HepG2 (cell line): ENCODE data around the gene PKIG. TPM values are rescaled to one million over a fixed set of nuclear protein-coding genes. Genes with fewer than 3 reads are reported as not detected.

Experiments used
- ATAC-seq: fragments of 200-7000 bp; cut with Tn5 transposase; 3 replicates; pipeline ENCODE4 v1.9.1; 2020; ENCODE audit warnings: mild to moderate bottlenecking, moderate library complexity
- BruUV-seq: library from RNA; stranded (reverse); fragments of 400-500 nt; replicated peaks from 2 replicates; lab custom pipeline; 2021; lab: Mats Ljungman, UMichigan
- CTCF ChIA-PET: fragments of 300-600 bp; formaldehyde crosslinking; extraction: SDS; loops from one replicate; lab custom pipeline; 2021; ENCODE audit warnings: low total read pairs, inconsistent platforms, low intra/inter-chr PET ratio; lab: Yijun Ruan, JAX
- POLR2A ChIA-PET: fragments of 350-600 bp; sonication (Branson Sonifier 250); formaldehyde crosslinking; loops from one replicate; lab custom pipeline; 2020; ENCODE audit warnings: antibody characterized with exemption, inconsistent platforms; lab: Yijun Ruan, JAX
- DNase-seq: peaks from one replicate; pipeline ENCODE4 v3.0.0-alpha.2; 2015; ENCODE audit warnings: low spot score
- FAIRE-seq: peaks from 3 replicates; lab custom pipeline; 2011; peaks lifted over from hg19 to GRCh38; lab: Jason Lieb, UNC
- H2AFZ ChIP-seq: one replicate; pipeline ENCODE4 v1.6.1; 2011; ENCODE audit warnings: low read length, inconsistent platforms
- H3K27ac ChIP-seq: fragments of 300-600 bp; 3 replicates; pipeline ENCODE4 v1.8.0; 2011; ENCODE audit warnings: mixed run types, mild to moderate bottlenecking, mixed read lengths, low read length, inconsistent platforms; ENCODE audit not compliant: insufficient read depth; ENCODE audit errors: extremely low read length
- H3K27me3 ChIP-seq, 2 experiments: fragments of 200-600 bp in 1 of 2; 2 replicates in 1 of 2; 3 replicates in 1 of 2; pipeline versions ENCODE4 v1.6.0 to v1.8.0; 2011; ENCODE audit warnings: low read length in 2 of 2, mild to moderate bottlenecking in 2 of 2, moderate library complexity in 2 of 2, inconsistent platforms in 1 of 2; ENCODE audit not compliant: insufficient read depth in 2 of 2, control insufficient read depth in 1 of 2
- H3K36me3 ChIP-seq, 2 experiments: fragments of 200-600 bp in 1 of 2; replicated peaks in 1 of 2; 2 replicates in 1 of 2; 3 replicates in 1 of 2; pipeline versions ENCODE4 v1.5.1 to v1.8.0; 2011; ENCODE audit warnings: low read length in 2 of 2, inconsistent platforms in 1 of 2; ENCODE audit not compliant: insufficient read depth in 2 of 2, control insufficient read depth in 1 of 2
- H3K4me1 ChIP-seq: 2 replicates; pipeline ENCODE4 v1.5.1; 2012; ENCODE audit warnings: low read length, inconsistent platforms; ENCODE audit not compliant: insufficient read depth
- H3K4me2 ChIP-seq: 2 replicates; pipeline ENCODE4 v1.6.0; 2011; ENCODE audit warnings: low read depth, low read length, inconsistent platforms
- H3K4me3 ChIP-seq, 3 experiments: fragments of 200-600 bp in 1 of 3; sonication (generic), shearing (Covaris generic) in 1 of 3; replicated peaks in 1 of 3; 2 replicates each; pipeline ENCODE4 v1.5.1; 2011 to 2016; ENCODE audit warnings: low read length in 3 of 3, inconsistent platforms in 2 of 3, low read depth in 2 of 3, mild to moderate bottlenecking in 2 of 3, control low read depth in 1 of 3, mixed read lengths in 1 of 3; ENCODE audit not compliant: insufficient read depth in 1 of 3
- H3K79me2 ChIP-seq: one replicate; pipeline ENCODE4 v1.6.1; 2011; ENCODE audit warnings: low read length, inconsistent platforms; ENCODE audit not compliant: insufficient read depth
- H3K9ac ChIP-seq: 2 replicates; pipeline ENCODE4 v1.6.0; 2011; ENCODE audit warnings: mild to moderate bottlenecking, low read depth, low read length, inconsistent platforms; ENCODE audit not compliant: insufficient read depth
- H3K9me3 ChIP-seq: 2 replicates; pipeline ENCODE4 v1.5.1; 2012; ENCODE audit warnings: mild to moderate bottlenecking, low read length
- H4K20me1 ChIP-seq: 2 replicates; pipeline ENCODE4 v1.6.0; 2011; ENCODE audit warnings: inconsistent platforms, mild to moderate bottlenecking, low read length, moderate library complexity; ENCODE audit not compliant: insufficient read depth
- ARID4A ChIP-seq: sonication (generic); formaldehyde crosslinking; IDR thresholded peaks from 2 replicates; pipeline ENCODE4 v1.5.0; 2020; ENCODE audit warnings: mild to moderate bottlenecking, missing genetic modification reagents, borderline replicate concordance
- GTF3A ChIP-seq: sonication (generic); formaldehyde crosslinking; conservative IDR thresholded peaks from 2 replicates; pipeline ENCODE4 v1.4.0; 2020; ENCODE audit warnings: mild to moderate bottlenecking, missing genetic modification reagents
- HHEX ChIP-seq: IDR thresholded peaks from 2 replicates; pipeline ENCODE4 v1.6.1; 2016; ENCODE audit warnings: control low read depth
- IRX3 ChIP-seq: sonication (generic); formaldehyde crosslinking; IDR thresholded peaks from 2 replicates; pipeline ENCODE4 v1.8.1; 2023; ENCODE audit warnings: mild to moderate bottlenecking, low read depth, missing genetic modification reagents, borderline replicate concordance
- MTF1 ChIP-seq: sonication (generic); formaldehyde crosslinking; IDR thresholded peaks from 2 replicates; pipeline ENCODE4 v1.5.0; 2020; ENCODE audit warnings: missing genetic modification reagents
- POLR2A ChIP-seq, 2 experiments: IDR thresholded peaks; 2 replicates each; pipeline ENCODE4 v1.6.1; 2011; ENCODE audit warnings: low read depth in 2 of 2, low read length in 2 of 2, mild to moderate bottlenecking in 1 of 2, moderate library complexity in 1 of 2; ENCODE audit not compliant: insufficient read depth in 1 of 2
- TAF1 ChIP-seq: sonication (generic); formaldehyde crosslinking; IDR thresholded peaks from 2 replicates; pipeline ENCODE4 v1.4.0; 2020; ENCODE audit warnings: missing genetic modification reagents
- ZFP62 ChIP-seq: sonication (generic); formaldehyde crosslinking; IDR thresholded peaks from 2 replicates; pipeline ENCODE4 v1.4.0; 2020; ENCODE audit warnings: missing genetic modification reagents
- ZNF136 ChIP-seq: sonication (generic); formaldehyde crosslinking; IDR thresholded peaks from 2 replicates; pipeline ENCODE4 v1.8.1; 2022; ENCODE audit warnings: low read depth, mild to moderate bottlenecking, moderate library complexity, missing genetic modification reagents
- ZNF143 ChIP-seq: sonication (generic); formaldehyde crosslinking; IDR thresholded peaks from 2 replicates; pipeline ENCODE4 v1.4.0; 2020; ENCODE audit warnings: missing genetic modification reagents
- ZNF232 ChIP-seq: sonication (generic); formaldehyde crosslinking; IDR thresholded peaks from 2 replicates; pipeline ENCODE4 v1.4.0; 2020; ENCODE audit warnings: missing genetic modification reagents, borderline replicate concordance
- ZNF563 ChIP-seq: sonication (generic); formaldehyde crosslinking; IDR thresholded peaks from 2 replicates; pipeline ENCODE4 v1.8.0; 2022; ENCODE audit warnings: mild to moderate bottlenecking, moderate library complexity, missing genetic modification reagents
- ZNF564 ChIP-seq: sonication (generic); formaldehyde crosslinking; IDR thresholded peaks from 2 replicates; pipeline ENCODE4 v1.8.1; 2023; ENCODE audit warnings: mild to moderate bottlenecking, missing genetic modification reagents
- ZNF574 ChIP-seq: sonication (generic); formaldehyde crosslinking; IDR thresholded peaks from 2 replicates; pipeline ENCODE4 v1.4.0; 2020; ENCODE audit warnings: missing genetic modification reagents
- ZNF790 ChIP-seq: sonication (generic); formaldehyde crosslinking; IDR thresholded peaks from 2 replicates; pipeline ENCODE4 v1.8.0; 2022; ENCODE audit warnings: missing genetic modification reagents, mild to moderate bottlenecking, borderline replicate concordance
- ZNF800 ChIP-seq: sonication (generic); formaldehyde crosslinking; IDR thresholded peaks from 2 replicates; pipeline ENCODE4 v1.4.0; 2020; ENCODE audit warnings: missing genetic modification reagents
- ZNF883 ChIP-seq: sonication (generic); formaldehyde crosslinking; IDR thresholded peaks from 2 replicates; pipeline ENCODE4 v1.5.1; 2020; ENCODE audit warnings: mild to moderate bottlenecking, missing genetic modification reagents; ENCODE audit errors: not compliant biosample characterization
- WGBS: methylation state at CpG from one replicate; pipeline ENCODE4 v1.1.6; 2017; ENCODE audit warnings: low lambda C conversion rate; 5-methylcytosine and 5-hydroxymethylcytosine counted together
- in situ Hi-C: cut with HindIII; loops from 2 replicates; pipeline ENCODE4 v1.10.0; 2017; ENCODE audit warnings: low pct_unique_long_range_greater_than_20kb; ENCODE audit not compliant: extremely low pct_ligation_motif_present
- intact Hi-C: fragments of 100-400 bp; cut with micrococcal nuclease; formaldehyde crosslinking; loops from one replicate; pipeline ENCODE4 v1.10.0; 2022; ENCODE audit not compliant: unreplicated experiment
- polyA plus RNA-seq, 8 experiments: library from polyadenylated mRNA; depleted of rRNA in 3 of 8; stranded (reverse) in 7 of 8; unstranded in 1 of 8; fragments of >200 nt; fragmentation: Illumina TruSeq in 4 of 8; extraction: Trizol in 4 of 8; gene quantifications; 2 replicates each; pipeline versions ENCODE4 v1.2.1 to v1.2.3, GENCODE V29; 2011 to 2016; ENCODE audit warnings: low read depth in 4 of 8, missing spikeins in 1 of 8, mixed read lengths in 1 of 8; ENCODE audit not compliant: insufficient read depth in 1 of 8
- total RNA-seq, 5 experiments: library from RNA; depleted of rRNA; stranded (reverse); fragments of >200 nt; fragmentation: Illumina TruSeq; extraction: Trizol; gene quantifications; 2 replicates each; pipeline ENCODE4 v1.2.3, GENCODE V29; 2016; ENCODE audit warnings: low read depth in 1 of 5

PKIG gene
- total and polyA plus RNA-seq, 2 of the 13 experiments (the other 11 are each of a cell fraction or from before 2014, with no cell fraction given): 30.8 to 44.5 TPM

GRCh38 chr20:44651434-44651683 lies 69.0 kb downstream of the PKIG start:
- intact Hi-C loops (no loop called here), in situ Hi-C loops (no loop called here)
- peaks cover 5 to 34% of the 10 kb centered on the region in 2 experiments; a peak in 3 of 5 replicates for H3K27me3 ChIP-seq
- no peak for ATAC-seq
- no TSS peak for BruUV-seq
- DNase-seq: no peak
- no peaks in the 10 kb centered on the region for H4K20me1 ChIP-seq
- peak overlapping the region; percentile 98 for H3K4me2 ChIP-seq
- H3K4me3 ChIP-seq: peak overlapping the region; percentile 69 to 78 (median 71); a peak in 5 of 6 replicates
- H3K27ac ChIP-seq: no peak overlapping the region
- peaks cover 17% of the 10 kb centered on the region for H3K4me1 ChIP-seq
- WGBS: 2% methylated on average over 11 of the region's 33 CpGs
- ChIA-PET POLR2A (interaction anchor here (1.2 kb wide), 2 partner anchors 9 to 176 kb away, joined by 4 to 8 read pairs; partner anchors contain the start of gene TTPAL), CTCF (no interaction called here)
- no peaks in the 10 kb centered on the region for H3K79me2 ChIP-seq
- no peaks in the 10 kb centered on the region for H3K9me3 ChIP-seq
- H2AFZ ChIP-seq: no peak overlapping the region
- H3K9ac ChIP-seq: peak overlapping the region; percentile 59; the same call in 1 of the 2 replicates
- H3K36me3 ChIP-seq: no peaks in the 10 kb centered on the region
- no peak for FAIRE-seq
- TF ChIP-seq ZNF136 (0 out of 2 replicates have a peak, but pooled peaks have one; percentile 76), ZNF143 (CRISPR knock-in tag) (no peak), ZNF800 (CRISPR knock-in tag) (peak; percentile 4; the same call in 1 of the 2 replicates), POLR2A (IDR thresholded peaks at IDR 0.05; ENCODE audit: insufficient read depth in 1 of 2, low read depth in 2 of 2, low read length in 2 of 2) (peak in 1 of 2 experiments; percentile 71; a peak in 1 of 4 replicates), ZNF574 (CRISPR knock-in tag) (0 out of 2 replicates have a peak, but pooled peaks have one; percentile 28), IRX3 (CRISPR knock-in tag) (0 out of 2 replicates have a peak, but pooled peaks have one; percentile 59), ZNF883 (peak; percentile 33), ZFP62 (CRISPR knock-in tag) (0 out of 2 replicates have a peak, but pooled peaks have one; percentile 38), ZNF564 (CRISPR knock-in tag) (peak; percentile 69; the same call in 1 of the 2 replicates), ARID4A (CRISPR knock-in tag) (0 out of 2 replicates have a peak, but pooled peaks have one; percentile 45), ZNF563 (CRISPR knock-in tag) (peak; percentile 28), ZNF232 (CRISPR knock-in tag) (peak; percentile 27; the same call in 1 of the 2 replicates), ZNF790 (no peak), GTF3A (CRISPR knock-in tag) (0 out of 2 replicates have a peak, but pooled peaks have one; percentile 4), TAF1 (CRISPR knock-in tag) (peak; percentile 5; the same call in 1 of the 2 replicates), HHEX (no peak), MTF1 (CRISPR knock-in tag) (0 out of 2 replicates have a peak, but pooled peaks have one; percentile 30)
